CD4-positive, alpha-beta T cell treated with Interleukin-15 for 1 hour (primary cell): ENCODE measurements around the gene TMEM253.

Source experiments
- DNase-seq: peaks from one replicate; pipeline ENCODE4 v3.0.0-alpha.2; 2020

Gene TMEM253

GRCh38 chr14:21100931-21101330 lies at the start of gene TMEM253:
Gene TMEM253, plus strand, starts transcription at chr14:21101066. Its CDS starts 278 bp downstream, at chr14:21101344.
- no peak for DNase-seq

- no peak for DNase-seq
These were observed 47.4 kb upstream of the TMEM253 start for GRCh38 chr14:21053184-21054122.

- no peak for DNase-seq
These were observed 46.6 kb upstream of the TMEM253 start for GRCh38 chr14:21054123-21054767.

- DNase-seq = no peak
These were observed 46.1 kb upstream of the TMEM253 start for GRCh38 chr14:21054768-21055145.

GRCh38 chr14:21055432-21056117 lies 45.3 kb upstream of the TMEM253 start:
- DNase-seq = no peak

- DNase-seq = no peak
These were observed 44.2 kb upstream of the TMEM253 start for GRCh38 chr14:21056520-21057163.

GRCh38 chr14:21057803-21058675 lies 42.8 kb upstream of the TMEM253 start, which contains the start of gene RNASE8:
Gene RNASE8, plus strand, starts transcription at chr14:21057822. Its CDS starts 71 bp downstream, at chr14:21057893.
- no peak for DNase-seq

- DNase-seq = no peak
These were observed 42.0 kb upstream of the TMEM253 start for GRCh38 chr14:21058903-21059302.

GRCh38 chr14:21059842-21060613 lies 40.8 kb upstream of the TMEM253 start:
- DNase-seq = no peak

- DNase-seq = no peak
These were observed 40.1 kb upstream of the TMEM253 start for GRCh38 chr14:21060614-21061346.

GRCh38 chr14:21061347-21061668 lies 39.6 kb upstream of the TMEM253 start:
- no peak for DNase-seq

GRCh38 chr14:21063479-21063878 lies 37.4 kb upstream of the TMEM253 start:
- DNase-seq = no peak

- no peak for DNase-seq
These were observed 33.9 kb upstream of the TMEM253 start for GRCh38 chr14:21066882-21067502.

GRCh38 chr14:21068521-21069387 lies 32.1 kb upstream of the TMEM253 start:
- DNase-seq = peak; percentile 67

GRCh38 chr14:21069388-21070082 lies 31.3 kb upstream of the TMEM253 start:
- DNase-seq = no peak

- DNase-seq = no peak
These were observed 30.7 kb upstream of the TMEM253 start, which contains the start of gene ARHGEF40 for GRCh38 chr14:21070083-21070609. Gene ARHGEF40, plus strand, starts transcription at chr14:21070304. Its CDS starts 93 bp downstream, at chr14:21070397.

- peak; percentile 49 for DNase-seq
These were observed 30.1 kb upstream of the TMEM253 start for GRCh38 chr14:21070610-21071224.
